HepG2 (cell line): ENCODE results near the gene HMBS. TPM values are rescaled to one million over a fixed set of nuclear protein-coding genes. Genes with fewer than 3 reads are reported as not detected.

Experiments
- ATM ChIP-seq: fragments of 450-650 bp; IDR thresholded peaks from 2 replicates; pipeline ENCODE4 v1.7.1; 2017; ENCODE audit warnings: mild to moderate bottlenecking, borderline replicate concordance
- ELF4 ChIP-seq: sonication (generic); formaldehyde crosslinking; IDR thresholded peaks from 2 replicates; pipeline ENCODE4 v1.5.0; 2020; ENCODE audit warnings: missing genetic modification reagents, mild to moderate bottlenecking, moderate library complexity, borderline replicate concordance
- ESRRA ChIP-seq: sonication (generic); formaldehyde crosslinking; IDR thresholded peaks from 2 replicates; pipeline ENCODE4 v1.5.1; 2020; ENCODE audit warnings: mild to moderate bottlenecking, low read depth, missing genetic modification reagents
- GATAD1 ChIP-seq: IDR thresholded peaks from 2 replicates; pipeline ENCODE4 v1.6.1; 2016; ENCODE audit warnings: missing genetic modification reagents, missing compliant biosample characterization
- HMG20A ChIP-seq: IDR thresholded peaks from 2 replicates; pipeline ENCODE4 v1.6.1; 2016; ENCODE audit warnings: borderline replicate concordance
- HOXD1 ChIP-seq: sonication (generic); formaldehyde crosslinking; IDR thresholded peaks from 2 replicates; pipeline ENCODE4 v1.5.0; 2020; ENCODE audit warnings: missing genetic modification reagents
- KLF6 ChIP-seq: IDR thresholded peaks from 2 replicates; pipeline ENCODE4 v1.8.0; 2016; ENCODE audit warnings: missing biosample characterization, missing genetic modification reagents
- MIER3 ChIP-seq: IDR thresholded peaks from 2 replicates; pipeline ENCODE4 v1.6.1; 2016; ENCODE audit warnings: missing compliant biosample characterization, borderline replicate concordance
- NRL ChIP-seq: sonication (generic); formaldehyde crosslinking; IDR thresholded peaks from 2 replicates; pipeline ENCODE4 v1.5.0; 2020; ENCODE audit warnings: missing genetic modification reagents, mild to moderate bottlenecking, moderate library complexity, borderline replicate concordance
- PAWR ChIP-seq: sonication (generic); formaldehyde crosslinking; IDR thresholded peaks from 2 replicates; pipeline ENCODE4 v1.4.0; 2020; ENCODE audit warnings: missing genetic modification reagents, mild to moderate bottlenecking, borderline replicate concordance
- PHF21A ChIP-seq: sonication (generic); formaldehyde crosslinking; IDR thresholded peaks from 2 replicates; pipeline ENCODE4 v1.5.0; 2020; ENCODE audit warnings: mild to moderate bottlenecking, missing genetic modification reagents
- SRF ChIP-seq: IDR thresholded peaks from 2 replicates; pipeline ENCODE4 v1.6.1; 2011; ENCODE audit warnings: mild to moderate bottlenecking, low read depth, low read length, moderate library complexity
- TIGD3 ChIP-seq: sonication (generic); formaldehyde crosslinking; IDR thresholded peaks from 2 replicates; pipeline ENCODE4 v1.5.1; 2020; ENCODE audit warnings: mild to moderate bottlenecking, missing genetic modification reagents, borderline replicate concordance
- ZBTB42 ChIP-seq: sonication (generic); formaldehyde crosslinking; IDR thresholded peaks from 2 replicates; pipeline ENCODE4 v1.5.0; 2020; ENCODE audit warnings: mild to moderate bottlenecking, missing genetic modification reagents
- ZFP37 ChIP-seq: sonication (generic); formaldehyde crosslinking; IDR thresholded peaks from 2 replicates; pipeline ENCODE4 v1.4.0; 2020; ENCODE audit warnings: missing genetic modification reagents, borderline replicate concordance
- ZNF33B ChIP-seq: sonication (generic); formaldehyde crosslinking; IDR thresholded peaks from 2 replicates; pipeline ENCODE4 v1.5.1; 2020; ENCODE audit warnings: mild to moderate bottlenecking, missing genetic modification reagents
- ZNF44 ChIP-seq: sonication (generic); formaldehyde crosslinking; IDR thresholded peaks from 2 replicates; pipeline ENCODE4 v1.5.1; 2020; ENCODE audit warnings: mild to moderate bottlenecking, missing genetic modification reagents
- ZNF501 ChIP-seq: sonication (generic); formaldehyde crosslinking; IDR thresholded peaks from 2 replicates; pipeline ENCODE4 v1.5.1; 2020; ENCODE audit warnings: mild to moderate bottlenecking, moderate library complexity, missing genetic modification reagents
- ZNF552 ChIP-seq: sonication (generic); formaldehyde crosslinking; IDR thresholded peaks from 2 replicates; pipeline ENCODE4 v1.9.0; 2022; ENCODE audit warnings: missing genetic modification reagents, mild to moderate bottlenecking, borderline replicate concordance
- ZNF569 ChIP-seq: sonication (generic); formaldehyde crosslinking; IDR thresholded peaks from 2 replicates; pipeline ENCODE4 v1.5.0; 2020; ENCODE audit warnings: mild to moderate bottlenecking, missing genetic modification reagents, moderate library complexity, borderline replicate concordance
- ZNF615 ChIP-seq: sonication (generic); formaldehyde crosslinking; IDR thresholded peaks from 2 replicates; pipeline ENCODE4 v1.5.0; 2020; ENCODE audit warnings: mild to moderate bottlenecking, missing genetic modification reagents, borderline replicate concordance
- ZNF713 ChIP-seq: sonication (generic); formaldehyde crosslinking; IDR thresholded peaks from 2 replicates; pipeline ENCODE4 v1.4.0; 2020; ENCODE audit warnings: mild to moderate bottlenecking, missing genetic modification reagents
- polyA plus RNA-seq, 8 experiments: library from polyadenylated mRNA; depleted of rRNA in 3 of 8; stranded (reverse) in 7 of 8; unstranded in 1 of 8; fragments of >200 nt; fragmentation: Illumina TruSeq in 4 of 8; extraction: Trizol in 4 of 8; gene quantifications; 2 replicates each; pipeline versions ENCODE4 v1.2.1 to v1.2.3, GENCODE V29; 2011 to 2016; ENCODE audit warnings: low read depth in 4 of 8, missing spikeins in 1 of 8, mixed read lengths in 1 of 8; ENCODE audit not compliant: insufficient read depth in 1 of 8
- total RNA-seq, 5 experiments: library from RNA; depleted of rRNA; stranded (reverse); fragments of >200 nt; fragmentation: Illumina TruSeq; extraction: Trizol; gene quantifications; 2 replicates each; pipeline ENCODE4 v1.2.3, GENCODE V29; 2016; ENCODE audit warnings: low read depth in 1 of 5
- TF ChIP-seq, protein P1 (sequence below): sonication (generic); formaldehyde crosslinking; IDR thresholded peaks from 2 replicates; pipeline ENCODE4 v1.5.0; 2020; ENCODE audit warnings: missing genetic modification reagents
- TF ChIP-seq, protein P2 (sequence below): sonication (generic); formaldehyde crosslinking; IDR thresholded peaks from 2 replicates; pipeline ENCODE4 v1.8.0; 2022; ENCODE audit warnings: missing genetic modification reagents, mild to moderate bottlenecking, borderline replicate concordance
- TF ChIP-seq, protein P3 (sequence below): sonication (generic); formaldehyde crosslinking; IDR thresholded peaks from 2 replicates; pipeline ENCODE4 v1.5.0; 2020; ENCODE audit warnings: mild to moderate bottlenecking, missing genetic modification reagents

Gene HMBS
- total and polyA plus RNA-seq, 2 of the 13 experiments (the other 11 are each of a cell fraction or from before 2014, with no cell fraction given) = 9.4 to 46.9 TPM

DNA sequence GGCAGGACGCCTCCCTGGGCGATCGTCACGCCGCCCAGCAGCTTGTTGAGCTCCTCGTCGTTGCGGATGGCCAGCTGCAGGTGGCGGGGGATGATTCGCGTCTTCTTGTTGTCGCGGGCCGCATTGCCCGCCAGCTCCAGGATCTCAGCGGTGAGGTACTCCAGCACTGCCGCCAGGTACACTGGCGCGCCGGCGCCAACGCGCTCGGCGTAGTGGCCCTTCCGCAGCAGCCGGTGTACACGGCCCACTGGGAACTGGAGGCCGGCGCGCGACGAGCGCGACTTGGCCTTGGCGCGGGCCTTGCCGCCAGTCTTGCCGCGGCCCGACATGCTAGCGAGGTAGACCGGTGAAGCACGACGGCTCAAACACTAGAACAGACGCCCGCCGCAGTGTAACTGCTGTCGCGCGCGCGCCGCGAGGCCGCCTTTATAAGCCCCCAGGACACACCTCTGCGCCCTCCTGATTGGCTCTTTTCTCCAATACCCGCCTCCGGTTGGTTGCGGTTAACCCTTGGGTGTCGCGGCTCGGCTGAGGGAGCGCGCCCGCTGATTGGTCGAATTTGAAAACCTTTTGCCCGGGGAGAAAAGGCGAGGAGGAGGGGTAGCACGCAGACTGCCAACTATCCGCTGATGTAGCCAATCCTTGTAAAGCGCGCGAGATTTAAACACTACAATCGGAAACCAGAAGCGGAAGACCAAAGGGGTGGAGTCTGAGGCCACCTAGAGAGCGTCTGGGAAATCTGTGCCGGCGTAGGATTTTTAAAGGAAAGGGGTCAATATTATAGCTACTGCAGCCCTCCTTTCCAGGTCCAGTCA, 10.6 kb downstream of the HMBS start (continued):
- TF ChIP-seq ZNF501 (CRISPR knock-in tag) (peak; percentile 99), HOXD1 (CRISPR knock-in tag) (peak; percentile 66; the same call in 1 of the 2 replicates), ZNF44 (peak; percentile 90), PAWR (CRISPR knock-in tag) (peak; percentile 46; the same call in 1 of the 2 replicates), ZNF569 (CRISPR knock-in tag) (peak; percentile 73; the same call in 1 of the 2 replicates), ZNF615 (CRISPR knock-in tag) (peak; percentile 90; the same call in 1 of the 2 replicates), SRF (no peak), KLF6 (CRISPR knock-in tag) (peak; percentile 83), ZFP37 (CRISPR knock-in tag) (no peak; the same call in 1 of the 2 replicates), ATM (no peak), ZNF552 (peak; percentile 81), ZNF33B (CRISPR knock-in tag) (peak; percentile 91), NRL (peak; percentile 96), ZNF713 (0 out of 2 replicates have a peak, but pooled peaks have one; percentile 77), ELF4 (CRISPR knock-in tag) (peak; percentile 79; the same call in 1 of the 2 replicates), HMG20A (CRISPR knock-in tag) (no peak), ZBTB42 (CRISPR knock-in tag) (no peak), ESRRA (peak; percentile 63), TIGD3 (CRISPR knock-in tag) (0 out of 2 replicates have a peak, but pooled peaks have one; percentile 56), PHF21A (CRISPR knock-in tag) (peak; percentile 76; the same call in 1 of the 2 replicates), MIER3 (peak; percentile 59; the same call in 1 of the 2 replicates), GATAD1 (CRISPR knock-in tag) (peak; percentile 59)
- TF ChIP-seq, protein P1, sequence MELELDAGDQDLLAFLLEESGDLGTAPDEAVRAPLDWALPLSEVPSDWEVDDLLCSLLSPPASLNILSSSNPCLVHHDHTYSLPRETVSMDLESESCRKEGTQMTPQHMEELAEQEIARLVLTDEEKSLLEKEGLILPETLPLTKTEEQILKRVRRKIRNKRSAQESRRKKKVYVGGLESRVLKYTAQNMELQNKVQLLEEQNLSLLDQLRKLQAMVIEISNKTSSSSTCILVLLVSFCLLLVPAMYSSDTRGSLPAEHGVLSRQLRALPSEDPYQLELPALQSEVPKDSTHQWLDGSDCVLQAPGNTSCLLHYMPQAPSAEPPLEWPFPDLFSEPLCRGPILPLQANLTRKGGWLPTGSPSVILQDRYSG (CRISPR knock-in tag) = no peak
- TF ChIP-seq, protein P2, sequence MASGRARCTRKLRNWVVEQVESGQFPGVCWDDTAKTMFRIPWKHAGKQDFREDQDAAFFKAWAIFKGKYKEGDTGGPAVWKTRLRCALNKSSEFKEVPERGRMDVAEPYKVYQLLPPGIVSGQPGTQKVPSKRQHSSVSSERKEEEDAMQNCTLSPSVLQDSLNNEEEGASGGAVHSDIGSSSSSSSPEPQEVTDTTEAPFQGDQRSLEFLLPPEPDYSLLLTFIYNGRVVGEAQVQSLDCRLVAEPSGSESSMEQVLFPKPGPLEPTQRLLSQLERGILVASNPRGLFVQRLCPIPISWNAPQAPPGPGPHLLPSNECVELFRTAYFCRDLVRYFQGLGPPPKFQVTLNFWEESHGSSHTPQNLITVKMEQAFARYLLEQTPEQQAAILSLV (CRISPR knock-in tag) = peak; percentile 91; the same call in 1 of the 2 replicates
- TF ChIP-seq, protein P3, sequence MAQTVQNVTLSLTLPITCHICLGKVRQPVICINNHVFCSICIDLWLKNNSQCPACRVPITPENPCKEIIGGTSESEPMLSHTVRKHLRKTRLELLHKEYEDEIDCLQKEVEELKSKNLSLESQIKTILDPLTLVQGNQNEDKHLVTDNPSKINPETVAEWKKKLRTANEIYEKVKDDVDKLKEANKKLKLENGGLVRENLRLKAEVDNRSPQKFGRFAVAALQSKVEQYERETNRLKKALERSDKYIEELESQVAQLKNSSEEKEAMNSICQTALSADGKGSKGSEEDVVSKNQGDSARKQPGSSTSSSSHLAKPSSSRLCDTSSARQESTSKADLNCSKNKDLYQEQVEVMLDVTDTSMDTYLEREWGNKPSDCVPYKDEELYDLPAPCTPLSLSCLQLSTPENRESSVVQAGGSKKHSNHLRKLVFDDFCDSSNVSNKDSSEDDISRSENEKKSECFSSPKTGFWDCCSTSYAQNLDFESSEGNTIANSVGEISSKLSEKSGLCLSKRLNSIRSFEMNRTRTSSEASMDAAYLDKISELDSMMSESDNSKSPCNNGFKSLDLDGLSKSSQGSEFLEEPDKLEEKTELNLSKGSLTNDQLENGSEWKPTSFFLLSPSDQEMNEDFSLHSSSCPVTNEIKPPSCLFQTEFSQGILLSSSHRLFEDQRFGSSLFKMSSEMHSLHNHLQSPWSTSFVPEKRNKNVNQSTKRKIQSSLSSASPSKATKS (CRISPR knock-in tag) = no peak
